NCI-H2081 (cell line): Measurements from ENCODE around the gene ITIH4.

Experiments used
- DNase-seq, 2 experiments: peaks; one replicate each; lab custom pipeline; 2025; lab: John Stamatoyannopoulos, UW

Gene ITIH4

DNA sequence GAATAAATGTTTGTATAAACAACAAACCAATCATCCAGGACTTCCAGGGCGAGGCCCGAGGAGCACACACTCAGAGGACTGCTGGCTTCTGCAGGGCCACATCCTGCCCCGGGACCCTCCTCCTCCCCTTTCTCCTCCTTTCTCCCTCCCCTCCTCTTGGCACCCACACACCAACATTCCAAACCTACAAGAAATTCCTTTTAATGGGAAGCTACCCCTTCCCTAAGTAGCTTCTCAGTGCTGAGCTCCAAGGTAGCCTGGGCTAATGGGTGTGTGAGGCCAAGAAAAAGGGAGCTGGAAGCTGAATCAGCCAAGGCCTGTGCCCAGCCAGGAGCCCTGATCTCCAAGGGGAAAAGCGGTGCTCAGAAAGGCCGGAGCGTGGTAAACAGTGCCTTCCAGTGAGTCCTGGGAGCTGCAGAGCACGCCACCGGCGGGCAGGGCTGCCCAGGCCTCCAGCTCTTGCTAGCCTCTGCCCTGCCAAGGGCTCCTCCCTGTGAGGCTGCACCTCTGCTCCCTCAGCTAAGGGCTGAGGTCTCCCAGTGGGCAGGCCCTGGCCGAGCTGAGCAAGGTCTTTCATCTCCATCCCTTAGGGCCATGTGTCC is 32.0 kb downstream of the ITIH4 start:
- DNase-seq = no peak

DNA sequence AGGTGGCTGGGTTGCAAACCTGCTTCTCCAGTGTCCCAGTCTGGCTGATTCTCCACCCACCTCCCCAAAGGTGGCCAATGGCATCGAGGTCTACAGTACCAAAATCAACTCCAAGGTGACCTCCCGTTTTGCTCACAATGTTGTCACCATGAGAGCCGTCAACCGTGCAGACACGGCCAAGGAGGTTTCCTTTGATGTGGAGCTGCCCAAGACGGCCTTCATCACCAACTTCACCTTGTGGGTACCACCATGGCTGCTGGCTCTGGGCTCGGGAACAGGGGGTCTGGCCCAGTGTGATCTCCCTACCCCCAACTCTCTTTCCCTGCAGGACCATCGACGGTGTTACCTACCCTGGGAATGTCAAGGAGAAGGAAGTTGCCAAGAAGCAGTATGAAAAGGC is 34.1 kb downstream of the ITIH4 start:
- DNase-seq = no peak

DNA sequence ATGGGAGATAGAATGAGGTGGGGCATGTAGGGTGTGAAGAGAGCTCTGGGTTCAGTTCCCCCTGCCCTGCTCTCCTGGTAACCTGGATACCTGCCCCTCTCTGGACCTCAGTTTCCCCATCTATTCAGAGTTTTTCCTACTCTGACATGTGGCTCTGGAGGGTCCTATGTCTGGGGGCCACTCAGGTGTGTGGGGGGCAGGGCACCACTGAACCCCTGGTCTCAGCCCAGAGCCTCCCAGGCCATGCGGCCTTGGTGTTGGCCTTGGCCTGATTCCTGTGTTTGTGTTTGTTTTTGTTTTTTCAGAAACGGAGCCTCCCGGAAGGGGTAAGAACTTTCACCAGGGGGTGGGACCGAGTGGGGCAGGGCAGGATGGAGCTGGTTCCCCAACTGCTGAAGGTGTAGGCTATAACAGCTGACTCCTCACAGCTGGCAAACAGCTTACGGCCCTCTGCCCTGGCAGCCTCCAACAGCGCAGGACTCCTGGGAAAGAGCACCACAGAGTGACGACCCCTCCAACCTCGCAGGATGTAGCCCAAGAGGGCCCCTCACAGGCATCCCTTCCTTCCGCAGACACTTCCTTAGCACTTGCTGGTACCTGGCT is 35.1 kb downstream of the ITIH4 start:
- DNase-seq = no peak

DNA sequence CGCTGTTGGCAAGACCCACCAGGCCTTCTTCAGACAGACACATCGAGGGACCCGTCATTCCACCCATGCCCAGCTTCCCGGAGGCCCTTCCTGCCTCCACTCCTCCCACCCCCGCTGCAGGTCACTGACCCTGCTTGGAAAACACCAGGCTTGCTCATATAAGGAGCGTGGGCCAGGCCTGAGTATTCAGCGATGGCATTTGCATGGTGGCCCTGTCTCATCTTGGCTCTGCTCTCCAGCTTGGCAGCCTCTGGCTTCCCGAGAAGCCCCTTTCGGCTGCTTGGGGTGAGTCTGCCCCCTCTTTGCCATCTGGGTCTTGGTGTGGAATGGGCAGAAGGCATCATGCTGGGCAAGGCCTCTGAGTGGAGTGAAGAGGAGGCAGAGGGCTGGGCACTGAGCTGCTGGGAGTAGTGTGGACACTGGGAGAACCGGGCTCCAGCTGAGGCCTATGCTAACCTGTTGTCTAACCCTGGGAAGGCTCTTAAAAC is 35.8 kb downstream of the ITIH4 start, which contains the start of gene ITIH3:
Gene ITIH3, plus strand, starts transcription at position 185 of the 488 bp plus-strand sequence. Its CDS starts 8 bp downstream, at position 193.
- no peak for DNase-seq

DNA sequence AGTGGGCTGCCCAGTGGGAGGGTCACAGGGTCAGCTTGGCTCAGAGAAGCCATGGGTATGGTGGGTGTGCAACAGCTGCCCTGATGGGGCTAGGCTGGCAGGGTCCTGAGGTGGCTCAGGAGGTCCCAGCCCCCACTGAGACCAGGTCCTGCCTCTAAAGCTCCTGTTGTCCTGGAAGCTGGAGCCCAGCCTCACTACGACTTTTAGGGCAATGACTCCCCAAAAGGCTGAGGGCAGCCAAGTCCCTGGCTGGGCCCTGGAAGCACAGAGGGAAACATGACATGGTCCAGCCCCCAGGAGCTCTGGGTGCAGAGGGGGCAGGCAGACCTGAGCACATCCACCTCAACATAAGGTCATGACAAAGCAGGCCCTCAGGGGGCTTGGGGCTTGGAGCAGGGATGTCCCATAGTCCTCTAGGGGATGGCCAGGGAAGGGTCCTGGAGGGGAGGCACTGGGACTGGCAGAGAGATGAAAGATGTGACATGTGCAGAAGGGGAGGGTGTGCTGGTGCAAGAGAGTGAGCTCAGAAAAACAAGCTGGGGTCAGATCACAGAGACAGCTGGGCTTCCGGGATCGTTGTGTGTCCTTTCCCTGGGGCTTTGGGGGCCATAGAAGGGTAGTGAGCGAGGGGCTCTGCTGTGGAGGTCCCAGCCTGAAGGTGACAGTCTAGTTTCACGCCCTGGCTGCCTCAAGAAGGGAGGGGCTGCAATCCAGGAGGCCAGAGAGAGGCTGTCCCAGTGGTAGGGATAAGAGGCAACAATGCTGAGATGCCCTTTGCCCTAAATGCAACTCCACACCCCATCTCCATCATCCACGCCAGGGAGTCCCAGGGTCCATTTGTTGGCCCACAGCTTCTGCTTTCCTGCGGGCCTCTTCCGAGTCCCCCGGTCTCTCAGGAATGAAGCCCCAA is 36.5 kb downstream of the ITIH4 start:
- DNase-seq = no peak

DNA sequence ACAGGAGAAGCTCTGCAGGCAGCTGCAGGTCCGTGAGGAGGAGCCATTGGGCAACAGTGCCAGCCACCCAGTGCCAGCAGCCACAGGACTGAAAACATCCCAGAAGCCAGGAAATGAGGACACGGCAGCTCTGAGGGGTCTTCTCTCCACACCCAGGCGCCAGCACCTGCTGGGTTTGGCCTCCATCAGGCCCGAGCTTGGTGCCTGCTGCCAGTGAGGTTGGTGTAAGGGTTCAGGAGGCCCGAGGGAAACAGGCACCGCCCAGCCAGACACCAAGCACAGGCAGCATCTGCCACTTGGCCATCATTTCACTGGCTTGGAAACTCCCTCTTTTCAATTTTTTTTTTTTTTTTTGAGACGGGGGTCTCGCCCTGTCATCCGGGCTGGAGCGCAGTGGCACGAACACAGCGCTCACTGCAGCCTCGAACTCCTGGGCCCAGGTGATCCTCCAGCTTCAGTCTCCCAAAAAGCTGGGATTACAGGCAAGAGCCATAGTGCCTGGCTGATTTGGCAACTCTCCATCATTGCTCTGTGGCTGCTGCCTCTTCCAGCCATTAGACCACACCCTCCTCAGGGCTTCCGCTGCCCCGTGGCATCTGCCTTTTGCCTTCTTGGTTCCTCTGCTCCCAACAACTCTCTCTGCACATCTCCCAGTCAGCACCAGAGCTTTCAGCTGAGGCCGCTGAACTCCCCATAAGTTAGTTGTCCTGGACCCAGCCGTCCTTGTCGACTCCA is 37.3 kb downstream of the ITIH4 start:
- DNase-seq = no peak

DNA sequence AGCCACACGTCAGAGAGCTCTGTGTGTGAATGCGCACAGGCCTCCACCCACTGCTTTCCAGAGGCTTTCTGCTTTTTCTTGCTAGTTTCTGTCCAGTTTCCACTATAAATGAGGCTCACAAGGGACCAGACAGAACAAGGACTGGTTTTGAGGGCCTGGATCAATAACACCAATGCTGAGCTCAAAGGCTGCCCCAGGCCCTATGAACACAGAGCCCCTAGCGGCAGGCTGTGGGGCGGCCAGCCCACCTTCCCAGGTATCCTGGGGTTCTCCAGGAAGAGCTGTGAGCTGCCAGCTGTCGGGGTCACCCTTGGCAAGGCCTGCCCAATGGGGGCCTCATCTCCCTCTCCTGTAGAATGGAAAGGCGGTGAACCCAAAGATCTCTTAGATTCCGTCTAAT is 38.1 kb downstream of the ITIH4 start:
- DNase-seq = no peak

DNA sequence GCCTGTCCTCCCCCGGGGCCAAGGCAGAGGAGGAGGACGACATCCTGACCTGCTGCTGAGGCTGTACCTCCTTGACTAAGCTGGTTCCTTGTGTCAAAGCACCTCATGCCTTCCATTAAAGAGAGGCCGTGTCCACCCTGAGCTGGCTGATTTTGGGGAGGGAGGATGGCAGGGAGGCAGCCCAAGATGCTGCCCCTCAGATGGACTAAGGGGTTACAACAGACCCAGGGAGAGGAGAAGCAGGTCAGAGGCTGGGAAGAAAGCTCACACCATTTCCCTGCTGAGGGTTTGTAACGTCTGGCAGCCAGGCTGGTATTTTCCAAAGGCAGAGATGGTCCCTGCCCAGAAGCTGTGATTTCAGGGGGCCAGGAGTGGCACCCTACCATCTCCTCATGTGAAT is 38.5 kb downstream of the ITIH4 start:
- no peak for DNase-seq

DNA sequence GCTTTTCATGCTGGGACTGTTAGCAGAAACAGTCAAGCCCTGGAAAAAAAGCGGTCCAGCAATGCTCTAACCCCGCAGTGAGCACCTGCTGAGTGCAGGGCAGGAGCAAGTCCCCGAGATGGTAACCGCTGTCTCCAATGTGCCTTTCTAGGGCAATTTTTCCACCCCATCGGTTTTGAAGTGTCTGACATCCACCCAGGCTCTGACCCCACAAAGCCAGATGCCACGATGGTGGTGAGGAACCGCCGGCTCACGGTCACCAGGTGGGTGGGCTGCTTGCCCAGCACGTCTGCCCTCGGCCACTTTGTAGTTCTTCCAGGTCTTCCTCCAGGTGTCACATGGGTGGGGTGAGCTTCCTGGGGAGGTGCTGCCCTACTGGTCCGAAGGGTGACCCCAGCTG is 39.1 kb downstream of the ITIH4 start:
- no peak for DNase-seq

DNA sequence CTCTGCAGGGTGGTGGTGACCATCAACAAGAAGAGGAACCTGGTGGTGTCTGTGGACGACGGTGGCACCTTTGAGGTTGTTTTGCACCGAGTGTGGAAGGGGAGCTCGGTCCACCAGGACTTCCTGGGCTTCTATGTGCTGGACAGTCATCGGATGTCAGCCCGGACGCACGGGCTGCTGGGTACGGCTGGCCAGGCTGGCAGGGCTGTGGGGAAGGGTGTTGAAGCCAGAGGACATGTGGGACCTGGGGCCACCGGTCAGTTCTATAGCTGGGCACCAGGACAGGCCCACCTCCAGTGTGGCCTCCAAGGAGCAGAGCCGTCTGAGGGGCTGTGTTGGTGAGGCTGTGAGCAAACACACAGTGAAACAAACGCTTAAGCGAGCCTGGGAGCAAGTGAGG is 39.7 kb downstream of the ITIH4 start:
- no peak for DNase-seq

DNA sequence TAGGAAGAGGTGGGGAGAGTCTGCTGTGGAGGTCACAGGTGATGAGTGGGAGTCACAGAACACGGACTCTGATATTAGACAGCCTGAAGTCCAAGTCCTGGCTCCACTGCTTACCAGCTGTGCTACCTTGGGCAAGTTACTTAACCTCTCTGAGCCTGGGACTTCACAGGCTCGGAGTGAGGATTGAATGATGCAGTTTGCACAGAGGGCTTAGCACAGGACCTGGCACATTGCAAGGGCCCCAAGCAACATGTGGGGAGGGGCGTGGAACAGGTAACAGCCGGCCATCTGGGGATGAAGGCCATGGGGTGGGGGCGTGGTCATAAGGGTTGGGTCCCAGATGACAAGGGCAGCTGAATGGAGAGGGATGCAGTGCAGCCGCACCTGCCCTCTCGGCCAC is 40.1 kb downstream of the ITIH4 start:
- DNase-seq = no peak

DNA sequence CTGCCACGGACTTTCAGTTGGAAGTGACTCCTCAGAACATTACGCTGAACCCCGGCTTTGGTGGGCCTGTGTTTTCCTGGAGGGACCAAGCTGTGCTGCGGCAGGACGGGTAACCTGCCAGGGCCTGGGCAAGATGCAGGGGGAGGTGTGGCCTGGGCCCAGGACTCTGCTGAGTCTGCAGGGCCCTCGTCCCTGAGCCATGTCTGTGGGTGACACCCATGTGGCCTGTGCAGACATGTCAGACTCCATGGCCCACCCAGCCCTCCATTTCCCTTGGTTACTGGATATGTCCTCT is 40.8 kb downstream of the ITIH4 start:
- no peak for DNase-seq

DNA sequence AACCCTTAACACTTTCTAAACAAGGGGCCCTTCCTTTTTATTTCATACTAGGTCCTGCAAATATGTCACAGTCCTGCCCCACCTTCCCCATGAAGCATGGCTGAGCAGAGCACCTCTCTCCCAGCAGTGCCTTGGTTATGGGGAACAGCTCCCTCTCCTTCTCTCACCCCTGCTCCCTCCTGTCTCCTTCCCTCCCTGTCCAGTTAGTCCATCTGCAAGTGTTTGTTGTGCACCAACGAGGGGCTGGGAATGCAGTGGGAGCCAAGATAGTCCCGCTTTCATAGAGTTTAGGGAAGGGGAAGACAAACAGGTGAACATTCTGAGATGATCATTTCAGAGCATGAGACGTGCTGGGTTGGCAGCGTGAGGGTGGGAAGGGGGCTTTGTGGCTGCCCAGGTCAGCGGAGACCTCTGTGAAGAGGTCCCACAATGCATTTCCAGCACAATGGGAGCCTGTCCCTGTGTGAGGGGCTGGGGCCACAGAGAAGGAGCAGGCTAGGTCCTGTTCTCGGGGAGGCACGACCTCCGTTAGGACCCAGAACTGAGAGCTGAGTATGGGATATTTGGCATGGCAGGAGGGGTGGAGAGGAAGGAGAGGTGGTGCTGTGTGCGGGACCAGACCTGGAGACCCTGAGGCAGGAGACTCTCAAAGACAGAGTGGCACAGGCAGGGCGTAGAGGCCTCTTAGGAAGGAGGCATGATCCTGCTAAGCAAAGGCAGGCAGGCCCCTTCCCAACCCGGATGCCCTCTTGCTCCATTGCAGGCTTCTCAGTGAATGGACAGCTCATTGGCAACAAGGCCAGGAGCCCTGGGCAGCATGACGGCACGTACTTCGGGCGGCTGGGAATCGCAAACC is 41.4 kb downstream of the ITIH4 start:
- DNase-seq = no peak

DNA sequence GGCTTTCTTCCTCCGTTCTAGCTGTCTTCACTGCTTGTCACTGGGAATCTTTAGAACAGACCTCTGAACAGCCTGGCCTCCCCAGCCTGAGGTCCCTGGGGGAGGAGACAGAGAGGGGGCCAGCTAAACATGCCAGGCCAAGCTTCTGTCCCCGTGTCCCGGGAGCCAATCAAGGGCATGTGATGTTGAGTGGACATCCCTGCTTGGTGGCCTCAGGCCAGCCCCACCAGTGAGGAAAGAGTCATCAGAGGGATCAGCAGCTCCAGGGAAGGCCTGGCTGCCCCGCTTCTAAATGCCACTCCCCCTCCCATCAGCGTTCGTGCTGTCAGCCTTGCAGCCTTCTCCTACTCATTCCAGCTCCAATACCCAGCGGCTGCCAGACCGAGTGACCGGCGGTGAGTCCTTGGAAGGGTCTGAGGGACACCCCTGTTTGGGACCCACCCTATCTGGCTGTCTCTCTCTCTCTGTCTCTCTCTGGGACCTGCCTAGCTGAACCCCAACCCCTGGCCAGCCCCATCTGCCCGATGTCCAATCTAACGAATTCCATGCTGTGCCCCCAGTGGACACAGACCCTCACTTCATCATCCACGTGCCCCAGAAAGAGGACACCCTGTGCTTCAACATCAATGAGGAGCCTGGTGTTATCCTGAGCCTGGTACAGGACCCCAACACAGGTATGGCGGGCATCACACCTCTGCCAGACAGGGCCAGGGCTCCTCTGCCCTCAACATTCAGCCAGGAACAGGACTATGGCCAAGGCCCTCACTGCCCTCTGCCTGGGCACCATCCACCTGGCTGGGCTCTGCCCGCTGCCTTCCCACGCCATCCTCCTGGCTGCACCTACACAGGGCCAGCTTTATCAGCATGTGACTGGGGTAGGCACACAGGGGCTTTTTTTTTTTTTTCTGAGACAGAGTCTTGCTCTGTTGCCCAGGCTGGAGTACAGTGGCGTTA is 42.5 kb downstream of the ITIH4 start:
- no peak for DNase-seq

DNA sequence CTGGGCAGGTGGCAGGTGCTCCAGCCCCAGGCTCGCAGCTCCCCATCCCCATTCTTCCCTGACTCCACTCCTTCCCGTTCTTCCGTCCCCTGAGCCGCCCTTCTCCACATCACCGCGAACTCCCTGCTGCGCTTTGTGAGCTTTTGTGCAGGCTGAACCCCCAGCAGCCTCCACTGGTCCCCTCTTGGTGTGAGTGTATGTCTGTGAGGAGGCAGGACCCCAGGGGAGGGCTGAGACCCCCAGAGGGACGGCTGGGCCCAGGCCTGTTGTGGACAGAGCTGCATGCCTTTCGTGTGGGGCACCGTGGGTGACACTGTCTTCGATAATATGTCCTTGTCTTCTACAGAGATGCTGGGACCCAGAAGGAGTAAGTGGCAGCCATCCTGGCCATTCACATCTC is 43.2 kb downstream of the ITIH4 start:
- DNase-seq = no peak

DNA sequence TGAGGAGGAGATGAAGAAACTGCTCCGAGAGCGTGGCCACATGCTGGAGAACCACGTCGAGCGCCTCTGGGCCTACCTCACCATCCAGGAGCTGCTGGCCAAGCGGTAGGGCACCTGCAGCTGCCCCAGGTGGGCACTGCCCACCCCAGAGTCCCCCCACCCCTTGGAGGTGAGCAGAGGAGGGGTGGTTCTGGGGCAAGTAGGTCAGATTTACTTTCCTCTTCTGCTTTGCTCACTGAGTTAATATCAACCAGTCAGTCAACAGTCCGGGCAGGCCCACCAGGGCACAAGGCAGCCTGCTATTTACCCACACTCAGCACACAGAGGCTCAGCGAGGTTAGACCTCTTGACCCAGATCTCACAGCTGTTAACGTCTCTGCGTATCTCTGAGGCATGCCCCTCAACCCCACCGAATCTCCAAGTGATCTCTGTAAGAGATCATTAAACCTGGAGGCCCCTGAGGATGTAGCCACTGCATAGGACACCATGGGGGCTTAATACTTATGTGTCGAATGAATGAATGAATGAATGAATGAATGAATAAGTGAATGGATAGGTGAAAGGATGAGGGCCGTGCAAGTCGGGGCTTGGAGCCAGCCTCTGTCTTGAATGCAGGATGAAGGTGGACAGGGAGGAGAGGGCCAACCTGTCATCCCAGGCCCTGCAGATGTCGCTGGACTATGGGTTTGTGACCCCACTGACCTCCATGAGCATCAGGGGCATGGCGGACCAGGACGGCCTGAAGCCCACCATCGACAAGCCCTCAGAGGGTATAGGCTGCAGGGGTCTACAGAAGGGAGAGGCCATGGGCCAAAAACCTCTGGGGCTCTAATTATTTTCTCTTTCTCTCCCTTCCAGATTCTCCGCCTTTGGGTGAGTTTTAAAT is 43.9 kb downstream of the ITIH4 start:
- no peak for DNase-seq

DNA sequence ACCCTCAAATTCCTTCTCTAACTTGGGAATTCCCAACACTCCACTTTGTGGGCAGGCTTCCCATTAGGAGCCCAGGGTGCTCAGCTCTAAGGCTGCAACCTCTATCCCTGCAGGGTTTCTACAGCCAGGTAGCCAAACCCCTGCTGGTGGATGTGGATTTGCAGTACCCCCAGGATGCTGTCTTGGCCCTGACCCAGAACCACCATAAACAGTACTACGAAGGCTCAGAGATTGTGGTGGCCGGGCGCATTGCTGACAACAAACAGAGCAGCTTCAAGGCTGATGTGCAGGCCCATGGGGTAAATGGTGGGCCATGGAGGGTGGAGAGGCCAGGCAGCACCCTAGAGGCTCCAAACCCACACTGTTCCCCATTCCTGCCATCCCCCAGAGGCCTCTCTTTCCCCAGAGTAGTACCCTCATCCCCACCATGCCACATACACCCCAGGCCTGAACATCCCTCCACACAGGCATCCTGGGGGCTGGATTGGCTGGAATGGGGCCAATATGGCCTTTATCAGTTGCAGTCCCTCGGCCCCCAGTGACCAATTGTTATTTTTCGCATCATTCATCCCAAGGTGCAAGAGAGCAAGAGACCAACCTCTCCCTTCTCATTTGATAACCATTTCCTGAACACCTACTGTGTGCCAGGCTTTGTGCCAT is 45.4 kb downstream of the ITIH4 start:
- no peak for DNase-seq

DNA sequence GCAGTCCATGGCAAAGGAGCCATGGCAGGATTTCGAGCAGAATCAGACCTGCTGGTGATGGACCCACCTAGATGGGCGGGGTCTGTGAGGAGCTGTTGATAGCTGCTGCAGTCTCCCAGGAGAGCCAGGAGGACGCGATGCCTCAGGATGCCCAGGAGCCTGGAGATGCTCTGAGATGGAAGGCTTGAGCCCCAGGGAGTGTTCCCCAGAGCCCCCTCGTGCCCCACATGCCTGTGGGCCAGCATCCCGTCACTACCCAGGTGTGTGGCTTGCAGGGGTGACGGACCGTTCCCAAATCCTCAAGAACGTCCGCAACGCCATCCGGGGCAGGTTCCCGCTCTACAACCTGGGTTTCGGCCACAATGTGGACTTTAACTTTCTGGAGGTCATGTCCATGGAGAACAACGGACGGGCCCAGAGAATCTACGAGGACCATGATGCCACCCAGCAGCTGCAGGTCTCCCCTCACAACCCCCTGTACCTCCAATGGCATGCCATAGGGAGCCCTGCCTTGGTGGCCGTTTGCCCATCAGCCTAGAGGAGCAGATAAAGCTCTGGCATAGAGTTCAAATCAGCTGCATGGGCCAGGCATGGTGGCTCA is 46.4 kb downstream of the ITIH4 start:
- DNase-seq = no peak

DNA sequence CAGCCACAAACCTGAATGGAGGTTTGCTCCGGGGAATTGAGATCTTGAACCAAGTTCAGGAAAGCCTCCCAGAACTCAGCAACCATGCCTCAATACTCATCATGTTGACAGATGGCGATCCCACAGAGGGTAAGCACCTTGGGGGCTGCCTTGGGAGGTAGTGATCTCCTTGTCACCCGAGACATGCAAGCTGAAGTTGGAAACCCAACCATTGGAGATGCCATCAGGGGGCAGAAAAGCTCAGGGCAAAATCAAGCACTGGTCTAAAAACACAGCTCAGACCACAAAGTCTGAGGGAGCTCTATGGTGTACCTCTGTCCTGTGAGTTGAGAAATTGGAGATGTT is 47.3 kb downstream of the ITIH4 start:
- DNase-seq = no peak
